Activated B cell treated with CpG ODN at 0.5 μM for 24 hours (primary cell): ENCODE results near the gene G3BP2. TPM values are rescaled to one million over a fixed set of nuclear protein-coding genes. Genes with fewer than 3 reads are reported as not detected.
A peak's percentile ranks its signal among the peaks of the same experiment; 100 is the strongest.

Experiments used
- ATAC-seq: fragments of 200-7000 bp; cut with Tn5 transposase; one replicate; pipeline ENCODE4 v1.10.0; 2021; ENCODE audit warnings: low read depth, mild to moderate bottlenecking, moderate library complexity
- CTCF ChIA-PET: fragments of 350-600 bp; sonication (Branson Sonifier 250); formaldehyde crosslinking; loops from one replicate; lab custom pipeline; 2021; ENCODE audit warnings: antibody characterized with exemption; lab: Charles Lee
- POLR2A ChIA-PET: fragments of 350-600 bp; sonication (Branson Sonifier 250); formaldehyde crosslinking; loops from one replicate; lab custom pipeline; 2021; ENCODE audit warnings: antibody characterized with exemption; lab: Charles Lee
- DNase-seq: peaks from one replicate; pipeline ENCODE4 v3.0.0; 2022
- H3K27ac Mint-ChIP-seq: one replicate; pipeline ENCODE4 v1.8.0; 2020; ENCODE audit warnings: mixed read lengths
- H3K27me3 Mint-ChIP-seq: one replicate; pipeline ENCODE4 v1.8.0; 2021; ENCODE audit warnings: mixed read lengths
- H3K36me3 Mint-ChIP-seq: one replicate; pipeline ENCODE4 v1.8.0; 2021; ENCODE audit warnings: low read depth, mixed read lengths
- H3K4me1 Mint-ChIP-seq: one replicate; pipeline ENCODE4 v1.8.0; 2021; ENCODE audit warnings: mixed read lengths
- H3K4me3 Mint-ChIP-seq: one replicate; pipeline ENCODE4 v1.8.0; 2020; ENCODE audit warnings: mild to moderate bottlenecking, mixed read lengths
- H3K9me3 Mint-ChIP-seq: one replicate; pipeline ENCODE4 v1.8.0; 2020; ENCODE audit warnings: mixed read lengths
- intact Hi-C: fragments of 100-400 bp; cut with micrococcal nuclease; formaldehyde crosslinking; loops from one replicate; pipeline ENCODE4 v1.15.1; 2024
- total RNA-seq: library from RNA; stranded (reverse); gene quantifications from 2 replicates; pipeline ENCODE4 v1.2.3, GENCODE V29; 2022
- TF ChIP-seq, protein P1 (sequence below): fragments of 200-600 bp; IDR thresholded peaks from one replicate; pipeline ENCODE4 v1.8.0; 2022; ENCODE audit warnings: antibody characterized with exemption, mild to moderate bottlenecking

The G3BP2 gene
- total RNA-seq, 1 donor from 2014 or later = 103 TPM

DNA sequence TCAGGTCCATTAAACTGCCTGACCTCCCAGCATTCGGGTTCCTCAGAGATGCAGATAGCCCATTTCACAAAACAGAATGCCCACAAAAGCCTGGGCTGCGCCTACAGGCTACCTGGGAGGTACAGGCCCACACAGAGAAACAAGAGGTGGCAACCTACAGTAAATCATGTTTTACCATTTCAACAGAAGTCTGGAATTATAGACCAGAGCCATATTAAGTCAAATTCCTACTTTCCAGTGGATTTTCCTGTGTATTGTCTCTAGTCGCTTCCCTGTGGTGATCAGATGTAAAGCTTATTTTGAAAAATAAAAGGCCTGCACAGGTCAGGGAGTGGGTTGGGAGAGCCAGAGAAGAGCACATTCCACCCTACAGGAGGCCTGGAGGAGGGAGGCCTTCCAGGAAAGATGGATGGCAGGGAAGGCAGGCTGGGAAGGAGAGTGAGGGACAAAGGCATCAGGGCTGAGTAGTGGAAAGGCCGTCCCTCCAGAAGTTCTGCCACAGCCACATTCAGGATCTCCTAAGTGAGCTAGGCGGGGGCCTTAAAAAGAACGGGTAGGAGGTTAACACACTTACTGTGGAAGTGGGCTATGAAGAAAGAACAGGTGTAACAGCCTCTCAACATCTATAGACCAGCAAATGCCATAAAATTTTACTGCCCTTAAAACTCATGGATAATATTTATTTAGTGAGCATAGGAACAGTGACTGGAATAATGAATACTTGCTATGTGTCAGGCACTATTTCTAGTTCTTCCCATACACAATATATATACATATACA is 32.2 kb upstream of the G3BP2 start:
- H3K4me3 Mint-ChIP-seq = no peak overlapping the region
- intact Hi-C loops = loop anchor here (5.0 kb wide), 1 partner anchor 142 kb away; no protein-coding TSS in a partner anchor
- CTCF ChIA-PET = no interaction called here
- TF ChIP-seq, protein P1, sequence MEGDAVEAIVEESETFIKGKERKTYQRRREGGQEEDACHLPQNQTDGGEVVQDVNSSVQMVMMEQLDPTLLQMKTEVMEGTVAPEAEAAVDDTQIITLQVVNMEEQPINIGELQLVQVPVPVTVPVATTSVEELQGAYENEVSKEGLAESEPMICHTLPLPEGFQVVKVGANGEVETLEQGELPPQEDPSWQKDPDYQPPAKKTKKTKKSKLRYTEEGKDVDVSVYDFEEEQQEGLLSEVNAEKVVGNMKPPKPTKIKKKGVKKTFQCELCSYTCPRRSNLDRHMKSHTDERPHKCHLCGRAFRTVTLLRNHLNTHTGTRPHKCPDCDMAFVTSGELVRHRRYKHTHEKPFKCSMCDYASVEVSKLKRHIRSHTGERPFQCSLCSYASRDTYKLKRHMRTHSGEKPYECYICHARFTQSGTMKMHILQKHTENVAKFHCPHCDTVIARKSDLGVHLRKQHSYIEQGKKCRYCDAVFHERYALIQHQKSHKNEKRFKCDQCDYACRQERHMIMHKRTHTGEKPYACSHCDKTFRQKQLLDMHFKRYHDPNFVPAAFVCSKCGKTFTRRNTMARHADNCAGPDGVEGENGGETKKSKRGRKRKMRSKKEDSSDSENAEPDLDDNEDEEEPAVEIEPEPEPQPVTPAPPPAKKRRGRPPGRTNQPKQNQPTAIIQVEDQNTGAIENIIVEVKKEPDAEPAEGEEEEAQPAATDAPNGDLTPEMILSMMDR = no peak
- H3K27ac Mint-ChIP-seq = no peak overlapping the region
- no peaks in the 10 kb centered on the region for H3K27me3 Mint-ChIP-seq
- H3K4me1 Mint-ChIP-seq = peaks cover 12% of the 10 kb centered on the region
- ATAC-seq (no peak), DNase-seq (no peak)
- no peaks in the 10 kb centered on the region for H3K9me3 Mint-ChIP-seq
- no peaks in the 10 kb centered on the region for H3K36me3 Mint-ChIP-seq
- POLR2A ChIA-PET = interaction anchor here (0.6 kb wide), 1 partner anchor 36 kb away, joined by 7 read pairs; no protein-coding TSS in a partner anchor

DNA sequence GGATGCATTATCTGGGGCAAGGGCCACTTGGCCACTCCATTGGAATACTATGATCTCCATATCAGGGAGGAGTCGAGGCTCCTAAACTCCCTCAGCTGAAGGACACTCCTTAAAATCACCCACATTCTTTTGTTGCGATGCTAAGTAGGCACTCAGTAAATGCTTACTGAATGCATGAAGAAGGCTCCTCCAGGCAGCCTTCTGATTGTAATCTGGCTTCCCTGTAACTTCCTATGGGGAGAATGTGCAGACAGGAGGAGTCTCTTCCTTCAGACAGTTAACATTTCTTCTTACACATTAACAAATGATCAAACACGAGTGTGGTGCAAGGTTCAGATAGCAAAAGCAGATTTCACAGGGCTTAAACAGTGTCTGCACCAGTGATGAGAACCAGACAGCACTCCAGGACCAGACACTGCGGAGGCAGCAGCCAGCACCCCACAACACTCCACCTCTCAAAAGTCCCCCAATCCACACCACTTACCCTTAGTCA is 29.8 kb upstream of the G3BP2 start:
- CTCF ChIA-PET = interaction anchor here (1.3 kb wide), 1 partner anchor 21 kb away, joined by 5 read pairs; no protein-coding TSS in a partner anchor
- TF ChIP-seq, protein P1 = no peak
- no peak overlapping the region for H3K27ac Mint-ChIP-seq
- no peaks in the 10 kb centered on the region for H3K9me3 Mint-ChIP-seq
- no peaks in the 10 kb centered on the region for H3K36me3 Mint-ChIP-seq
- peaks cover 16% of the 10 kb centered on the region for H3K4me1 Mint-ChIP-seq
- DNase-seq (no peak), ATAC-seq (no peak)
- POLR2A ChIA-PET = no interaction called here
- no peak overlapping the region for H3K4me3 Mint-ChIP-seq
- no peaks in the 10 kb centered on the region for H3K27me3 Mint-ChIP-seq
- intact Hi-C loops = no loop called here

DNA sequence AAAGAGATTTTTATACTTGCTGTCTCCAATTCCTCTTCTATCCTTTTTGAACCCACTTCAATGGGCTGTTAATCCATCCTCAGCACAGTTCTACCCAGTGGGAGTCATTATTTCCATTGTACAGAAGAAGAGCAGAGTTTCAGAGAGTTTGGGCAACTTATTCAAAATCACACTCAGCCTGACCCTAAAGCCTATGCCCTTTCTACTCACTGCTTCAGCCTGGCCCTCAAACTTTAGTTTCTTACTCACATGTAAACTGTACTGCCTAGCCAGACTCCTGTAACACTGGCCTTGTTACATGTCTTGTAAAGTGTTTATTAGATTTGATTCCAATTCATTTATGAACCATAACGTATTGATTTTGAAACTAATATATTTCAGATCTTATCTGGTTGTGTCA is 26.1 kb upstream of the G3BP2 start:
- peak overlapping the region; percentile 90 for H3K27ac Mint-ChIP-seq
- TF ChIP-seq, protein P1 = no peak
- ChIA-PET POLR2A (interaction anchor here (3.2 to 4.6 kb wide), 2 partner anchors 24 to 26 kb away, joined by 25 to 50 read pairs; partner anchors contain the start of genes G3BP2 and USO1), CTCF (interaction anchor here (2.4 kb wide), 1 partner anchor 24 kb away, joined by 7 read pairs; the partner anchor contains the start of gene USO1)
- no peaks in the 10 kb centered on the region for H3K36me3 Mint-ChIP-seq
- H3K9me3 Mint-ChIP-seq = no peaks in the 10 kb centered on the region
- H3K4me3 Mint-ChIP-seq = peak overlapping the region; percentile 44
- DNase-seq = no peak
- intact Hi-C loops = loop anchor here (2.0 kb wide), 2 partner anchors 44 to 68 kb away; partner anchors contain the start of gene CDKL2
- H3K4me1 Mint-ChIP-seq = peaks cover 38% of the 10 kb centered on the region
- no peaks in the 10 kb centered on the region for H3K27me3 Mint-ChIP-seq
- no peak for ATAC-seq

DNA sequence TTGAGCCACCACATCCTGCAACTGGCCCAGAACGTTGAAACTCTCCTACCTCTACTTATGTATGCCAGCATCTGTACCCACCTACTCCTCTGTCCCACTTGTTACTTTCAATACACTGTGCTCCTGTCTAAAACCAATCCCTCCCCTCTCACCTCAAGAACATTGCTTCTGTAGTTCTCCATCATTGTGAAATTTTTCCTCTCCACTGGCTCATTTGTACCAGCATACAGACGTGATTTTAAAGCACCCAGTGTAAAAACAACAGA is 25.7 kb upstream of the G3BP2 start:
- Mint-ChIP-seq H3K27me3 (no peaks in the 10 kb centered on the region), H3K4me1 (peaks cover 38% of the 10 kb centered on the region), H3K27ac (peak overlapping the region; percentile 90), H3K9me3 (no peaks in the 10 kb centered on the region), H3K36me3 (peaks cover under 1% of the 10 kb centered on the region), H3K4me3 (peak overlapping the region; percentile 44)
- ATAC-seq (peak; percentile 32), DNase-seq (no peak)
- intact Hi-C loops = loop anchor here (1.0 to 2.0 kb wide), 4 partner anchors 25 to 68 kb away; partner anchors contain the start of genes CDKL2, G3BP2 and USO1
- ChIA-PET CTCF (interaction anchor here (0.8 to 2.4 kb wide), 2 partner anchors 9 to 24 kb away, joined by 3 to 7 read pairs; partner anchors contain the start of gene USO1), POLR2A (interaction anchor here (1.1 to 4.6 kb wide), 3 partner anchors 11 to 26 kb away, joined by 5 to 50 read pairs (median 25); partner anchors contain the start of genes G3BP2 and USO1)
- TF ChIP-seq, protein P1 = no peak
